LHCN-M2 (cell line): ENCODE data around the gene ZBTB8OS. TPM values are rescaled to one million over a fixed set of nuclear protein-coding genes. Genes with fewer than 3 reads are reported as not detected.
"Not testable (repeated sequence)": the region's sequence is repeated elsewhere in the genome, so short reads cannot be mapped to it uniquely, and the experiment has no call there.

Experiments
- DNase-seq: peaks from one replicate; pipeline ENCODE4 v3.0.0-alpha.2; 2012; ENCODE audit warnings: low read depth
- total RNA-seq: library from RNA; depleted of rRNA; stranded (reverse); fragments of >200 nt; gene quantifications from 2 replicates; pipeline ENCODE4 v1.2.3, GENCODE V29; 2014

Gene ZBTB8OS
- total RNA-seq, 1 experiment from 2014 or later: 34.3 TPM

- DNase-seq: peak; percentile 96
These were observed 556 bp upstream of the ZBTB8OS start, which contains the start of gene RBBP4 for GRCh38 chr1:32650752-32651460. TSS of gene RBBP4 (plus strand) at chr1:32651208. CDS start at chr1:32651307, 99 bp downstream.

- DNase-seq: no peak
These were observed 2.8 kb downstream of the ZBTB8OS start for GRCh38 chr1:32647308-32648134.

- no peak for DNase-seq
These were observed 5.9 kb downstream of the ZBTB8OS start for GRCh38 chr1:32644426-32644825.

GRCh38 chr1:32642292-32642827 lies 8.0 kb downstream of the ZBTB8OS start:
- not testable (repeated sequence) for DNase-seq

GRCh38 chr1:32639489-32640075 lies 10.8 kb downstream of the ZBTB8OS start:
- DNase-seq: no peak

GRCh38 chr1:32636914-32637645 lies 13.3 kb downstream of the ZBTB8OS start:
- no peak for DNase-seq

GRCh38 chr1:32635508-32636277 lies 14.7 kb downstream of the ZBTB8OS start:
- DNase-seq: no peak

- no peak for DNase-seq
These were observed 17.5 kb downstream of the ZBTB8OS start for GRCh38 chr1:32632829-32633228.

- not testable (repeated sequence) for DNase-seq
These were observed 20.2 kb downstream of the ZBTB8OS start for GRCh38 chr1:32630173-32630572.

GRCh38 chr1:32627596-32628162 lies 22.7 kb downstream of the ZBTB8OS start:
- peak; percentile 85 for DNase-seq

GRCh38 chr1:32626176-32626575 lies 24.2 kb downstream of the ZBTB8OS start:
- DNase-seq: no peak

GRCh38 chr1:32623775-32624174 lies 26.6 kb downstream of the ZBTB8OS start:
- DNase-seq: no peak

GRCh38 chr1:32622806-32623681 lies 27.3 kb downstream of the ZBTB8OS start:
- DNase-seq: peak; percentile 20

- DNase-seq: no peak
These were observed 28.1 kb downstream of the ZBTB8OS start for GRCh38 chr1:32622205-32622604.

- no peak for DNase-seq
These were observed 30.5 kb downstream of the ZBTB8OS start for GRCh38 chr1:32619701-32620485.

GRCh38 chr1:32618673-32619221 lies 31.6 kb downstream of the ZBTB8OS start:
- peak; percentile 4 for DNase-seq

- no peak for DNase-seq
These were observed 36.9 kb downstream of the ZBTB8OS start for GRCh38 chr1:32613472-32613871.
